Measurements from ENCODE around the gene GFI1.

GFI1 gene

DNA sequence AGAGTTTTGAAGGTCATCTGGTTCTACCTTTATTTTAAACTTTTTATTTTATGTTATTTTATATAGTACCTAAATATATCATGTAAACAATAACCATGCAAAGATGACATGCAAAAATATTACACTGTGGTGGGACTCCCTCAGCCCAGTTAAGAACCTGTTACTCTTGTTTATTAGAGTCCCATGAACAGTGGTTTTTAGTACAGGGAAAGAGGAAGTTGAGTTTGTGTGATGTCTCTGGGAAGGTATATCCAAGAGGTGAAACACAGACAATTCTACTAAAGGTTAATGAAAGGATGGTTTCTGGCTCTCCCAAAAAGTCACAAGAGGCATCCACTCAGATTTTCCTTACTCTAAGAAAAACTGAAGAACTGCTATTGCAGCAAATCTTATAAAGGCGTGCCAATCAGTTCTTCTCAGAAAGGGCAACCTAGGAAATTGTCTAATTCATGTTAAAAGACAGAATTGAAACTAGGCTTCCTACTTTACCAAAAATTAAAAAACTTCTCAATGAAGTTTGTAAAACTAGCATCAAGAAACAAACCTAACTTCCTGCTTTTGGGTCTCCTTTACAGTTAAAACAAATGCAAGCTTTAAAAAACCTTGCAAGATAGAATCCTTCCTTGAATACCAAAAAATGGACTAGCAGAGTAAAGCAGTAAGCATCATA lies 19.9 kb downstream of the GFI1 start:
- H3K27me3 ChIP-seq (replicated peaks; ENCODE audit: control insufficient read depth, insufficient read depth, low read length): no peaks in the 10 kb centered on the region
- no peak for DNase-seq (ENCODE audit: extremely low read depth, insufficient read length)
- H3K4me3 ChIP-seq (replicated peaks; ENCODE audit: low read depth, low read length): no peak overlapping the region
- TF ChIP-seq, protein P1, sequence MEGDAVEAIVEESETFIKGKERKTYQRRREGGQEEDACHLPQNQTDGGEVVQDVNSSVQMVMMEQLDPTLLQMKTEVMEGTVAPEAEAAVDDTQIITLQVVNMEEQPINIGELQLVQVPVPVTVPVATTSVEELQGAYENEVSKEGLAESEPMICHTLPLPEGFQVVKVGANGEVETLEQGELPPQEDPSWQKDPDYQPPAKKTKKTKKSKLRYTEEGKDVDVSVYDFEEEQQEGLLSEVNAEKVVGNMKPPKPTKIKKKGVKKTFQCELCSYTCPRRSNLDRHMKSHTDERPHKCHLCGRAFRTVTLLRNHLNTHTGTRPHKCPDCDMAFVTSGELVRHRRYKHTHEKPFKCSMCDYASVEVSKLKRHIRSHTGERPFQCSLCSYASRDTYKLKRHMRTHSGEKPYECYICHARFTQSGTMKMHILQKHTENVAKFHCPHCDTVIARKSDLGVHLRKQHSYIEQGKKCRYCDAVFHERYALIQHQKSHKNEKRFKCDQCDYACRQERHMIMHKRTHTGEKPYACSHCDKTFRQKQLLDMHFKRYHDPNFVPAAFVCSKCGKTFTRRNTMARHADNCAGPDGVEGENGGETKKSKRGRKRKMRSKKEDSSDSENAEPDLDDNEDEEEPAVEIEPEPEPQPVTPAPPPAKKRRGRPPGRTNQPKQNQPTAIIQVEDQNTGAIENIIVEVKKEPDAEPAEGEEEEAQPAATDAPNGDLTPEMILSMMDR (IDR thresholded peaks at IDR 0.05; ENCODE audit: insufficient read depth, low read length, poor library complexity, severe bottlenecking): no peak
- H3K36me3 ChIP-seq (ENCODE audit: control insufficient read depth, insufficient read depth, low read length): no peaks in the 10 kb centered on the region

DNA sequence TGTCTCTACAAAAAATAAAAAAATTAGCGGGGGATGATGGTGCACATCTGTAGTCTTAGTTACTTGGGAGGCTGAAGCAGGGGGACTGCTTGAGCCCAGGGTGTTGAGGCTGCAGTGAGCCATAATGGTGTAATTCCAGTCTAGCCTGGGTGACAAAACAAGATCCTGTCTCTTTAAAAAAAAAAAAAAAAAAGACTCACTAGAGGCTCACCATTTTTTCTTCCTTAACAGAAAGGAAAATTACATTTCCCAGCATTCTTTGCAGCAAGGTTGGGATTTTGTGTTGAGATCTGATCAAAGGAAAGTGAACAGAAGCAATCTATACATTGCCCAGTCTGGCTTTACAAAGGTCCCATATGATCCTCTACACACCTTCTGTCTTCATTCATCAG lies 21.5 kb downstream of the GFI1 start:
- Histone ChIP-seq H3K27me3 (replicated peaks; ENCODE audit: control insufficient read depth, insufficient read depth, low read length) (no peaks in the 10 kb centered on the region), H3K4me3 (replicated peaks; ENCODE audit: low read depth, low read length) (no peak overlapping the region), H3K36me3 (ENCODE audit: control insufficient read depth, insufficient read depth, low read length) (no peaks in the 10 kb centered on the region)
- no peak for DNase-seq (ENCODE audit: extremely low read depth, insufficient read length)
- TF ChIP-seq, protein P1 (IDR thresholded peaks at IDR 0.05; ENCODE audit: insufficient read depth, low read length, poor library complexity, severe bottlenecking): no peak

DNA sequence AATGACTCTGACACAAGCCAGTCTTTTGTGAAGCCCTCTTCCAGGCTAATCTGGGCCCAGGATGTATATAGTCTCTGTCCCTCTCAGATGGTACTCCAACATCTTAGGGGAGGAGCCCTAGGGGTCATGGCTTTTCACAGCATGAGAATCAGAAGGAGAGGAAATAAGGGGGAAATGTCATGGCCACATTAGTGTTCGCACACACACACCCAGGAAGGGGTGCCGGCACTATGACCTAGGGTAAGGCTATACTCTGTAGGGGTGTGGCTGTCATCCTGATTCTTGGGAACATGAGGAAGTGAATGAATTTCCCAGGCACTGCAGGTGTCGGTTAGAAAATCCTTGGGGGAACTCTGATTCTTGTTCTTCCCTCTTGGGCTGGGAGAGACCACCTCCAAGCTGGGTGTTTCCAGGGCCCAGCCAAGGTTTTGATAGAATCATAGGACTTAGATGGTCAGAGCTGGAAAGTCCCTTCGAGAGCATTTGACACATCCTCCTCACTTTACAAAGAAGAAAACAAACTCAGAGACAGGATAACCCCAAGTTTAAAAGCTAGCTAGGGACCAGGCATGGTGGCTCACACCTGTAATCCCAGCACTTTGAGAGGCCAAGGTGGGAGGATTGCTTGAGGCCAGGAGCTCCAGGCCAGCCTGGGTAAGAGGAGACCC lies 22.0 kb downstream of the GFI1 start:
- Histone ChIP-seq H3K36me3 (ENCODE audit: control insufficient read depth, insufficient read depth, low read length) (no peaks in the 10 kb centered on the region), H3K4me3 (replicated peaks; ENCODE audit: low read depth, low read length) (no peak overlapping the region), H3K27me3 (replicated peaks; ENCODE audit: control insufficient read depth, insufficient read depth, low read length) (no peaks in the 10 kb centered on the region)
- no peak for DNase-seq (ENCODE audit: extremely low read depth, insufficient read length)
- TF ChIP-seq, protein P1 (IDR thresholded peaks at IDR 0.05; ENCODE audit: insufficient read depth, low read length, poor library complexity, severe bottlenecking): no peak

DNA sequence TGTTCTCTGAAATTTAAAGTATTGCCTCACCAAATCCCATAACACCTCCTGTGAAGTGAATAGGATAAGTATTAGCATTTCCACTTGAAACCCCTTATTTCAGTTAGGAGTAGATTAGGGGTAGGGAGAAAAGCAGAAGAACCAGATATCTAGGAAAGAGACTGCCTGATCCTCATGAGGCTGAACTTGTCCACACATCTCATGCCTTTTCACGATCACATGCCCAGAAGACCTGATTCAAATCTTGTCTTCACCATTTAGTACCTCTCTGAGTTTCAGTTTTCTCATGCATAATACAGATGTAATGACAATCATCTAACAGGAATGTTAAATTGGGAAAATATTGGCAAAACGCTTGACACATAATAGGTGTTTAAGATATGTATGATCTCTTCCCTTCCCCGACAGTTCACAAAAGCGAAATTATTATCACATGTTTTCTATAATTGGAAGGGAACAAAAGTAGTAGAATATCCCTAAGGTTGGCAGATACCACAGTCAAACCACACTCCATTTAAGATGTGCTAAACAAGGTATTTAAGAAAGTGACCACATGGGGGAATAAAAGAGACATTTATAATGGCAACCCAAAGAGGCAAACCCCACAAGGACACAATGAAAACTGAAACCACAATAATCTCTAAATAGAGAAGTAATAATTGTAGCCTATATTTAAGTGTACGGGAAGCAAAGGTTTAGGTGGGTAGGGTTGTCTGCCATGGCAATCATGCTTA lies 25.2 kb downstream of the GFI1 start:
- H3K36me3 ChIP-seq (ENCODE audit: control insufficient read depth, insufficient read depth, low read length): no peaks in the 10 kb centered on the region
- TF ChIP-seq, protein P1 (IDR thresholded peaks at IDR 0.05; ENCODE audit: insufficient read depth, low read length, poor library complexity, severe bottlenecking): peak; percentile 22
- no peak overlapping the region for H3K4me3 ChIP-seq (replicated peaks; ENCODE audit: low read depth, low read length)
- DNase-seq (ENCODE audit: extremely low read depth, insufficient read length): peak; percentile 57
- no peaks in the 10 kb centered on the region for H3K27me3 ChIP-seq (replicated peaks; ENCODE audit: control insufficient read depth, insufficient read depth, low read length)

DNA sequence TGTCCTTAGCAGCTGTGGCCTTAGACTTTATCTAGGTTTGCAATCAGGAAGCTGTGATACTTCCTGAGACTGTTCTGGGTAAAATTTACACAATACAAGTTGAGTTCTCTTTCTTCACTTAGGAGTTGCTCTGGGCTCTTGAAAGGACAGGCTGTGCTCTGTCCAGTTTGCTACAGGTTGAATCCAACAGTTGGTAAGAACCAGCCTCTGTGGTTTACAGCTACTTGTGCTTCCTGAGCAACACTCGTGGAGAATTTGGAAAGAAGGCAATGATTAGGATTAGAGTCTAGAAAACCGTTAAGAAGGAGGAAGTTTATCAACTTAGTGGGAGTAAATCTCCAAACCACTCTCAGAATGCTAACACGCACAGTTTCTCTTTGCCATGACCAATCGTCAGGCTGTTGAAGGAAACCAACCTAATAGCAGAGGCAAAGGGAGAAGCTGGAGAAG lies 26.8 kb downstream of the GFI1 start:
- DNase-seq (ENCODE audit: extremely low read depth, insufficient read length): no peak
- H3K36me3 ChIP-seq (ENCODE audit: control insufficient read depth, insufficient read depth, low read length): no peaks in the 10 kb centered on the region
- H3K27me3 ChIP-seq (replicated peaks; ENCODE audit: control insufficient read depth, insufficient read depth, low read length): no peaks in the 10 kb centered on the region
- TF ChIP-seq, protein P1 (IDR thresholded peaks at IDR 0.05; ENCODE audit: insufficient read depth, low read length, poor library complexity, severe bottlenecking): no peak
- H3K4me3 ChIP-seq (replicated peaks; ENCODE audit: low read depth, low read length): no peak overlapping the region

Measured in GM06990 (cell line).